GM12874 (cell line): ENCODE results near the gene GTF3C1.

Source experiments
- TF ChIP-seq, protein P1 (sequence below): IDR thresholded peaks from 2 replicates; pipeline ENCODE4 v1.5.1; 2011; ENCODE audit warnings: low read depth, mild to moderate bottlenecking, control low read depth, low read length, moderate library complexity; ENCODE audit not compliant: insufficient read depth

Gene GTF3C1

GRCh38 chr16:27543801-27544200, 5.9 kb downstream of the GTF3C1 start:
- TF ChIP-seq, protein P1, sequence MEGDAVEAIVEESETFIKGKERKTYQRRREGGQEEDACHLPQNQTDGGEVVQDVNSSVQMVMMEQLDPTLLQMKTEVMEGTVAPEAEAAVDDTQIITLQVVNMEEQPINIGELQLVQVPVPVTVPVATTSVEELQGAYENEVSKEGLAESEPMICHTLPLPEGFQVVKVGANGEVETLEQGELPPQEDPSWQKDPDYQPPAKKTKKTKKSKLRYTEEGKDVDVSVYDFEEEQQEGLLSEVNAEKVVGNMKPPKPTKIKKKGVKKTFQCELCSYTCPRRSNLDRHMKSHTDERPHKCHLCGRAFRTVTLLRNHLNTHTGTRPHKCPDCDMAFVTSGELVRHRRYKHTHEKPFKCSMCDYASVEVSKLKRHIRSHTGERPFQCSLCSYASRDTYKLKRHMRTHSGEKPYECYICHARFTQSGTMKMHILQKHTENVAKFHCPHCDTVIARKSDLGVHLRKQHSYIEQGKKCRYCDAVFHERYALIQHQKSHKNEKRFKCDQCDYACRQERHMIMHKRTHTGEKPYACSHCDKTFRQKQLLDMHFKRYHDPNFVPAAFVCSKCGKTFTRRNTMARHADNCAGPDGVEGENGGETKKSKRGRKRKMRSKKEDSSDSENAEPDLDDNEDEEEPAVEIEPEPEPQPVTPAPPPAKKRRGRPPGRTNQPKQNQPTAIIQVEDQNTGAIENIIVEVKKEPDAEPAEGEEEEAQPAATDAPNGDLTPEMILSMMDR = no peak

- TF ChIP-seq, protein P1 = no peak
Observed at GRCh38 chr16:27539636-27540035, 10.1 kb downstream of the GTF3C1 start.

- TF ChIP-seq, protein P1 = no peak
Observed at GRCh38 chr16:27539120-27539519, 10.6 kb downstream of the GTF3C1 start.

- TF ChIP-seq, protein P1 = no peak
Observed at GRCh38 chr16:27538528-27538927, 11.2 kb downstream of the GTF3C1 start.

- TF ChIP-seq, protein P1 = no peak
Observed at GRCh38 chr16:27534256-27534655, 15.5 kb downstream of the GTF3C1 start.

- TF ChIP-seq, protein P1 = no peak
Observed at GRCh38 chr16:27531826-27532800, 17.6 kb downstream of the GTF3C1 start.

DNA sequence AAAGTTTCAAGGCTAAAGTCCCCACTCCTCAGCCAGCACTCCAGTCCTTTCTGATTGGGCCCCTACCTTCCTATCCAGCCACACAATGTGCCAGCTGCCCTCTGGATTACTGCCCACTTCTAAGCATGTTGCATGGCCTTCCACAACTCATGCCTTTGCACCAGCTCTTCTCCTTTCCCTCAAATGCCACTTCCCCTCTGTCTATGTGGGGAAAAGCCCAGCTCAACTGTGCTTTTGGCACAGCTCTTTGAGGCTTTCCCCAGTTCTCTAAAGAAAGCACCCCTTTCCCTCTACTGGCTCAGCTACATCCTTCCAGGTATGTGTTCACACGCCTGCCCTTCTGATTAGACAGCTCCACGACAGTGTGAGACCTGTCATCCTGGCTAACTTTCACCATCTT, 18.5 kb downstream of the GTF3C1 start:
- TF ChIP-seq, protein P1 = no peak
